GM21528 (cell line): Measurements from ENCODE around the gene ZNF750.

Experiments used
- ATAC-seq: cut with Tn5 transposase; IDR thresholded peaks from one replicate; pipeline ENCODE4 v1.9.1; 2021; ENCODE audit warnings: mild to moderate bottlenecking, moderate library complexity; ENCODE audit not compliant: unreplicated experiment, low FRiP score

The ZNF750 gene

GRCh38 chr17:82873521-82873920, 33.7 kb upstream of the ZNF750 start:
- ATAC-seq: no peak

GRCh38 chr17:82872591-82873520, 33.0 kb upstream of the ZNF750 start:
- ATAC-seq: no peak

GRCh38 chr17:82871776-82872561, 32.1 kb upstream of the ZNF750 start:
- ATAC-seq: no peak

- peak; percentile 52 for ATAC-seq
These were observed 31.4 kb upstream of the ZNF750 start for GRCh38 chr17:82871056-82871775.

GRCh38 chr17:82870541-82870940, 30.7 kb upstream of the ZNF750 start:
- ATAC-seq: no peak

- ATAC-seq: no peak
These were observed 30.3 kb upstream of the ZNF750 start for GRCh38 chr17:82870091-82870491.

- no peak for ATAC-seq
These were observed 29.7 kb upstream of the ZNF750 start for GRCh38 chr17:82869536-82869935.

GRCh38 chr17:82868715-82869131, 28.9 kb upstream of the ZNF750 start:
- ATAC-seq: no peak

- no peak for ATAC-seq
These were observed 28.0 kb upstream of the ZNF750 start for GRCh38 chr17:82867763-82868325.

GRCh38 chr17:82866590-82867191, 26.9 kb upstream of the ZNF750 start:
- no peak for ATAC-seq

- ATAC-seq: no peak
These were observed 26.1 kb upstream of the ZNF750 start for GRCh38 chr17:82865774-82866395.

- ATAC-seq: no peak
These were observed 25.5 kb upstream of the ZNF750 start for GRCh38 chr17:82865274-82865673.

- ATAC-seq: no peak
These were observed 25.0 kb upstream of the ZNF750 start for GRCh38 chr17:82864713-82865248.

- peak; percentile 68 for ATAC-seq
These were observed 24.3 kb upstream of the ZNF750 start for GRCh38 chr17:82863941-82864712.

- no peak for ATAC-seq
These were observed 23.6 kb upstream of the ZNF750 start for GRCh38 chr17:82863383-82863940.

GRCh38 chr17:82862737-82863382, 23.0 kb upstream of the ZNF750 start:
- no peak for ATAC-seq

- ATAC-seq: no peak
These were observed 22.4 kb upstream of the ZNF750 start for GRCh38 chr17:82862191-82862590.

GRCh38 chr17:82861393-82861775, 21.6 kb upstream of the ZNF750 start:
- ATAC-seq: no peak
